Fibroblast of lung (primary cell): ENCODE data around the gene FSTL3.

ENCODE experiments used
- CTCF ChIP-seq, 2 donors: IDR thresholded peaks in 1 of 2; conservative IDR thresholded peaks in 1 of 2; 1 replicate in 1 of 2; 2 replicates in 1 of 2; pipeline ENCODE4 v1.5.1; 2011 to 2012; ENCODE audit warnings: low read length in 2 of 2, control low read depth in 1 of 2, inconsistent platforms in 1 of 2, low read depth in 1 of 2, mild to moderate bottlenecking in 1 of 2
- EZH2 ChIP-seq: IDR thresholded peaks from 2 replicates; pipeline ENCODE4 v1.5.1; 2012; ENCODE audit warnings: low read length, control low read depth, mild to moderate bottlenecking; ENCODE audit errors: missing control alignments

GRCh38 chr19:641702-642101, 34.5 kb upstream of the FSTL3 start:
- TF ChIP-seq CTCF (conservative IDR thresholded peaks at IDR 0.05 in 1 of 2, IDR thresholded peaks at IDR 0.05 in 1 of 2; ENCODE audit: low read depth in 1 of 2, low read length in 2 of 2): no peak
- TF ChIP-seq EZH2: no peak
